Measurements from ENCODE around the gene NCBP2. TPM values are rescaled to one million over a fixed set of nuclear protein-coding genes. Genes with fewer than 3 reads are reported as not detected.

Gene NCBP2
- polyA plus RNA-seq, 1 of the 3 experiments (the other 2 are of a cell fraction): 128 TPM

- Histone ChIP-seq H3K4me1 (ENCODE audit: control insufficient read depth in 1 of 2, insufficient read depth in 2 of 2, low read depth in 1 of 2, low read length in 1 of 2) (peaks cover 3 to 5% of the 10 kb centered on the region in 2 experiments; a peak in 2 of 4 replicates), H3K4me2 (no peak overlapping the region), H3K9ac (no peak overlapping the region), H3K27ac (ENCODE audit: low read depth in 2 of 2, low read length in 1 of 2) (no peak overlapping the region), H3K27me3 (ENCODE audit: insufficient read depth) (no peaks in the 10 kb centered on the region), H3K36me3 (replicated peaks in 1 of 2; ENCODE audit: control insufficient read depth in 1 of 2, insufficient read depth in 2 of 2, low read length in 1 of 2) (no peaks in the 10 kb centered on the region), H3K9me3 (no peaks in the 10 kb centered on the region), H3K9me2 (no peaks in the 10 kb centered on the region), H2AFZ (ENCODE audit: low read depth) (no peak overlapping the region), H3F3A (replicated peaks; ENCODE audit: insufficient read depth) (no peaks in the 10 kb centered on the region), H3K79me2 (ENCODE audit: insufficient read depth) (peaks cover 21% of the 10 kb centered on the region), H3K4me3 (ENCODE audit: low read depth in 2 of 2, low read length in 1 of 2) (no peak overlapping the region), H4K20me1 (ENCODE audit: insufficient read depth) (0 out of 2 replicates have a peak, but pooled peaks cover 2% of the 10 kb centered on the region)
- POLR2A ChIA-PET: no interaction called here
- no peak for DNase-seq
- TF ChIP-seq RCOR1 (IDR thresholded peaks at IDR 0.05; ENCODE audit: low read length): no peak
- no peak for TF ChIP-seq EZH2phosphoT487 (IDR thresholded peaks at IDR 0.05; ENCODE audit: borderline replicate concordance, low read depth)
- no peak for TF ChIP-seq SMC3 (IDR thresholded peaks at IDR 0.05; ENCODE audit: low read depth, low read length)
- no peak for TF ChIP-seq PBX3 (IDR thresholded peaks at IDR 0.05)
- TF ChIP-seq YY1 (IDR thresholded peaks at IDR 0.05; ENCODE audit: low read depth): no peak
- no peak for TF ChIP-seq NFIC (IDR thresholded peaks at IDR 0.05; ENCODE audit: borderline replicate concordance)
- TF ChIP-seq EP300 (IDR thresholded peaks at IDR 0.05; ENCODE audit: borderline replicate concordance in 1 of 2, low read depth in 1 of 2, low read length in 1 of 2): no peak
- no peak for TF ChIP-seq RXRA (IDR thresholded peaks at IDR 0.05; ENCODE audit: borderline replicate concordance, low read depth)
- TF ChIP-seq MAX (IDR thresholded peaks at IDR 0.05; ENCODE audit: low read depth): no peak
- no peak for TF ChIP-seq NRF1 (IDR thresholded peaks at IDR 0.05; ENCODE audit: low read depth, low read length)
- no peak for TF ChIP-seq CTCF (IDR thresholded peaks at IDR 0.05)
- TF ChIP-seq TCF12 (IDR thresholded peaks at IDR 0.05): no peak
- CTCF ChIA-PET: interaction anchor here (0.9 to 1.4 kb wide), 2 partner anchors 21 to 235 kb away, joined by 3 to 4 read pairs; no protein-coding TSS in a partner anchor
- WGBS (ENCODE audit: low lambda C conversion rate): 82% methylated on average over 19 of the region's 22 CpGs
Observed at GRCh38 chr3:196948442-196949284, 6.3 kb upstream of the NCBP2 start.

- H3K36me3 ChIP-seq (replicated peaks in 1 of 2; ENCODE audit: control insufficient read depth in 1 of 2, insufficient read depth in 2 of 2, low read length in 1 of 2): no peaks in the 10 kb centered on the region
- DNase-seq: no peak
- peaks cover 6 to 7% of the 10 kb centered on the region in 2 experiments; a peak in 2 of 4 replicates for H3K4me1 ChIP-seq (ENCODE audit: control insufficient read depth in 1 of 2, insufficient read depth in 2 of 2, low read depth in 1 of 2, low read length in 1 of 2)
- no peak overlapping the region for H2AFZ ChIP-seq (ENCODE audit: low read depth)
- peaks cover 28% of the 10 kb centered on the region for H3K79me2 ChIP-seq (ENCODE audit: insufficient read depth)
- H3K9me2 ChIP-seq: no peaks in the 10 kb centered on the region
- H3K27me3 ChIP-seq (ENCODE audit: insufficient read depth): no peaks in the 10 kb centered on the region
- no peak overlapping the region for H3K4me3 ChIP-seq (ENCODE audit: low read depth in 2 of 2, low read length in 1 of 2)
- H4K20me1 ChIP-seq (ENCODE audit: insufficient read depth): 0 out of 2 replicates have a peak, but pooled peaks cover 6% of the 10 kb centered on the region
- no peaks in the 10 kb centered on the region for H3K9me3 ChIP-seq
- TF ChIP-seq TEAD4 (IDR thresholded peaks at IDR 0.05; ENCODE audit: borderline replicate concordance, insufficient read depth) (no peak), FOXM1 (IDR thresholded peaks at IDR 0.05; ENCODE audit: low read depth) (no peak), MXI1 (IDR thresholded peaks at IDR 0.05; ENCODE audit: low read depth, low read length) (no peak), GABPA (IDR thresholded peaks at IDR 0.05; ENCODE audit: low read depth) (no peak), GATA2 (CRISPR knock-in tag; IDR thresholded peaks at IDR 0.05) (no peak)
- H3K9ac ChIP-seq: no peak overlapping the region
- no peak overlapping the region for H3K4me2 ChIP-seq
- H3K27ac ChIP-seq (ENCODE audit: low read depth in 2 of 2, low read length in 1 of 2): no peak overlapping the region
- no peaks in the 10 kb centered on the region for H3F3A ChIP-seq (replicated peaks; ENCODE audit: insufficient read depth)
- 91% methylated on average over 9 of the region's 28 CpGs for WGBS (ENCODE audit: low lambda C conversion rate)
- POLR2A ChIA-PET: no interaction called here
- CTCF ChIA-PET: no interaction called here
Observed at GRCh38 chr3:196947860-196948441, 5.6 kb upstream of the NCBP2 start.

All from SK-N-SH (cell line).